ENCODE results near the gene MTHFD1. TPM values are rescaled to one million over a fixed set of nuclear protein-coding genes. Genes with fewer than 3 reads are reported as not detected.

Gene MTHFD1
- total and polyA plus RNA-seq, 8 donors = 51.7 to 81.1 (median 69.3) TPM

- no peak for ATAC-seq
These were observed 105.3 kb downstream of the MTHFD1 start for GRCh38 chr14:64493455-64493854.

DNA sequence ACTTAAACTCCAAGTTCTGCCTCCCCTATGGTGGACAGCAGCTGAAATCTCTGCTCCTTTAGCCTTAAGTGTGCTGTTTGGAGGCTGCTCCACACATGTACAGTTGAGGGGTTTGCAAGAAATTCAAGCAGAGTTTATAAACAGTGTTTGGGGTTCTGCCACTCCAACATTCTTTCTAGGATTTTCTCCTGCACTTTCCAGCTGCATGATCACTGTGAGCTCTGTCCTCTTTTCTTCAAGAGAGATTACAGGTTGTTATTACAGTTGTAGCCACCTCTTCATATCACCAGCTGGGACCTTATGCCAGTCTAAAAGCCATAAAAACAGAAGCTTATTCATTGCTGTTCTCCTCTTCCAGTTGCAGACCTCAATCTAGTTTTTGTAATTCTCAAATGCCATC lies 107.1 kb downstream of the MTHFD1 start:
- Histone ChIP-seq H3K4me3 (no peak overlapping the region), H3K9me3 (no peaks in the 10 kb centered on the region), H3K27ac (no peak overlapping the region), H3K27me3 (no peaks in the 10 kb centered on the region), H3K4me1 (peaks cover 0 to 11% of the 10 kb centered on the region in 2 donors), H3K36me3 (peaks cover 0 to 6% of the 10 kb centered on the region in 2 donors)
- intact Hi-C loops (cut with DNase I) = no loop called here
- no peak for ATAC-seq
- no peak for TF ChIP-seq CTCF (IDR thresholded peaks at IDR 0.05)
- no peak for DNase-seq

More at GRCh38 chr14:64493455-64493854, 105.3 kb downstream of the MTHFD1 start:
- H3K27ac ChIP-seq = no peak overlapping the region
- H3K27me3 ChIP-seq = no peaks in the 10 kb centered on the region
- no peak for TF ChIP-seq CTCF (IDR thresholded peaks at IDR 0.05)
- peaks cover 0 to 16% of the 10 kb centered on the region in 2 donors for H3K36me3 ChIP-seq
- H3K9me3 ChIP-seq = no peaks in the 10 kb centered on the region
- no peak overlapping the region for H3K4me3 ChIP-seq
- no peak for DNase-seq
- intact Hi-C loops (cut with DNase I) = no loop called here
- no peaks in the 10 kb centered on the region for H3K4me1 ChIP-seq

DNA sequence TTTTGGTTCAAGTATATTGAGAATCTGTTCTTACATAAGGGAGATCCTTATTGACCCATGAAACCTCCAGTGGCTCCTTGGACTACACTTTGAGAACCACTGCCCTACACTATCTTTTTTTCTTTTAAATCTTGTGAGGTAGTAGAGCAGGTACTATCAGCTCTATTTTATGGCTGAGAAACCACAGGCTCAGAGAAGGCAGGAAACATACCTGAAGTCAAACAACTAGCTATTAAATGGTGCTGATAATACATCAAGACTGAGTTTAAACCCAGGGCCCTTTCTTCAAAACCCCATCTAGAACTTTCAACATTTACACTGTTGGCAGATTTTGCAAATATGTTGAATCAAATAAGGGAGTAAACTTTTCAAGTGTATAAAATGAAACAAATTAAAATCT lies 108.6 kb downstream of the MTHFD1 start:
- no peak for DNase-seq
- H3K27me3 ChIP-seq = no peaks in the 10 kb centered on the region
- intact Hi-C loops (cut with DNase I) = no loop called here
- no peak for ATAC-seq
- no peak overlapping the region for H3K27ac ChIP-seq
- peaks cover 0 to 6% of the 10 kb centered on the region in 2 donors for H3K36me3 ChIP-seq
- H3K4me1 ChIP-seq = peaks cover 8 to 26% of the 10 kb centered on the region in 2 donors
- no peak overlapping the region for H3K4me3 ChIP-seq
- no peak for TF ChIP-seq CTCF (IDR thresholded peaks at IDR 0.05)
- no peaks in the 10 kb centered on the region for H3K9me3 ChIP-seq

GRCh38 chr14:64500088-64500487 lies 111.9 kb downstream of the MTHFD1 start:
- TF ChIP-seq CTCF (IDR thresholded peaks at IDR 0.05) = no peak
- no peak for ATAC-seq
- Histone ChIP-seq H3K4me3 (no peak overlapping the region), H3K36me3 (peaks cover 0 to 6% of the 10 kb centered on the region in 2 donors), H3K27ac (no peak overlapping the region), H3K9me3 (no peaks in the 10 kb centered on the region), H3K4me1 (peaks cover 19 to 38% of the 10 kb centered on the region in 2 donors), H3K27me3 (no peaks in the 10 kb centered on the region)
- no peak for DNase-seq
- intact Hi-C loops (cut with DNase I) = no loop called here

DNA sequence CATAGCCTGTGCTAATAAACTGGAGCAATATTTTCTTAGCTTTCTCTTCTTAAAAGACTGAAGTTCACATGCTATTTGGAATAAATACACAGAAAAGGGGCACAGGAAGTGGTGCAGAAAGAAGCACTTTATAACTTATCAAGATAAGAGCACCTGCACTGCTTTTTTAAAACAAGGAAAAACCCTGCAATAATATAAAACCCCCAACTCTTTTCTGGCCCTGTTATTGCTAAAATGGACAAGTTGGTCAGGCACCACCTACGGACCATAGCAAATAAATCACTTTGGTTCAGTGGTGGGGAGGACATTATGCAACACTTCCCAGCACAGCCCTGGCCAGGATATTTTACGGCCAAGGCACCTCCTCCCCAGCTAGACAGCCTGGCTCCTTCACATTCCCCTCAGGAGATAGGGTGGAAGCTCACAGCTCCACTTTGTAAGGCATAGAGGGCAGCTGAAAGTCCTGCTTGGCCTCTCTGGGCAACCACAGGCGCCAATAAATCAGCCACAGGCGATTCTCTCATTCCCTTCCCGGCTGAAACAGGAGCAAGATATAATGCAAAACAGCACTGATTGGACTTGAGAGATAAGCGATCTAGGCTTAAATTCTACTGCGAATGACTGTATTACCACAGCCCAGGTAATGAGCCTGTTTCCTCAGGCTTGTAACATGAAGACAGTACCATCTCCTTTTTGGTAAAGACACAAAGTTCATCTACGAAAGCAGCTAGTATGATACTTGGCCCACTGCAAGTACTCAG lies 113.4 kb downstream of the MTHFD1 start:
- no peak for TF ChIP-seq CTCF (IDR thresholded peaks at IDR 0.05)
- intact Hi-C loops (cut with DNase I) = no loop called here
- H3K27me3 ChIP-seq = no peaks in the 10 kb centered on the region
- H3K9me3 ChIP-seq = no peaks in the 10 kb centered on the region
- H3K36me3 ChIP-seq = peaks cover 0 to 6% of the 10 kb centered on the region in 2 donors
- H3K27ac ChIP-seq = peak overlapping the region; percentile 100
- peak overlapping the region in 1 of 2 donors; percentile 86 for H3K4me3 ChIP-seq
- ATAC-seq (peak; percentile 3), DNase-seq (peak in 1 of 4 donors; percentile 53)
- H3K4me1 ChIP-seq = peaks cover 28 to 49% of the 10 kb centered on the region in 2 donors

All from left lung (tissue), 10 donors.